T-helper 1 cell treated with Interleukin-12 subunit alpha and Interleukin-12 subunit beta and Interleukin-4 antibody, amounts not matched to agents 30 ng/mL and 1 ng/mL, for 36 hours (primary cell): ENCODE results near the gene KHK. TPM values are rescaled to one million over a fixed set of nuclear protein-coding genes. Genes with fewer than 3 reads are reported as not detected.

Experiments used
- intact Hi-C: fragments of 100-400 bp; cut with micrococcal nuclease; formaldehyde crosslinking; loops from one replicate; pipeline ENCODE4 v1.15.1; 2024
- total RNA-seq: library from RNA; stranded (reverse); gene quantifications from 2 replicates; pipeline ENCODE4 v1.2.3, GENCODE V29; 2022

The KHK gene
- total RNA-seq, 1 donor from 2014 or later = 12.4 TPM

GRCh38 chr2:27143285-27143684, 56.7 kb downstream of the KHK start:
- intact Hi-C loops = no loop called here

- intact Hi-C loops = no loop called here
Measured at GRCh38 chr2:27145682-27146081, 59.1 kb downstream of the KHK start.

GRCh38 chr2:27147935-27148334, 61.4 kb downstream of the KHK start:
- intact Hi-C loops = no loop called here

GRCh38 chr2:27148801-27149439, 62.3 kb downstream of the KHK start, which contains the start of gene TCF23:
TSS of gene TCF23 (plus strand) at chr2:27149004. CDS start at chr2:27149134, 130 bp downstream.
- intact Hi-C loops = no loop called here

GRCh38 chr2:27149570-27150405, 63.2 kb downstream of the KHK start:
- intact Hi-C loops = no loop called here

Other genes starting within 250 kb of the KHK start
- 0.05 and 0.10 TPM in 2 replicates for gene DPYSL5, start 238.6 kb upstream of the KHK start, total RNA-seq
- 2.2 and 3.4 TPM in 2 replicates for gene MAPRE3, start 116.1 kb upstream of the KHK start, total RNA-seq
- gene TMEM214, start 53.8 kb upstream of the KHK start, total RNA-seq = 117 and 125 TPM in 2 replicates
- gene AGBL5, start 35.1 kb upstream of the KHK start, total RNA-seq = 11.1 and 14.2 TPM in 2 replicates
- 390 and 415 TPM in 2 replicates for gene OST4, start 15.1 kb upstream of the KHK start, total RNA-seq
- 1.4 and 1.7 TPM in 2 replicates for gene EMILIN1, start 8.2 kb upstream of the KHK start, total RNA-seq
- 3.5 and 3.9 TPM in 2 replicates for gene CGREF1, start 32.4 kb downstream of the KHK start, total RNA-seq
- 0.24 and 0.54 TPM in 2 replicates for gene ABHD1, start 37.0 kb downstream of the KHK start, total RNA-seq
- 81.2 and 82.7 TPM in 2 replicates for gene PREB, start 47.9 kb downstream of the KHK start, total RNA-seq
- not detected in 2 replicates for gene PRR30, start 52.6 kb downstream of the KHK start, total RNA-seq
- 0.05 TPM in 2 replicates for gene TCF23, start 62.2 kb downstream of the KHK start, total RNA-seq
- 77.9 and 80.9 TPM in 2 replicates for gene ATRAID, start 125.3 kb downstream of the KHK start, total RNA-seq
- 46.8 and 54.6 TPM in 2 replicates for gene SLC5A6, start 125.5 kb downstream of the KHK start, total RNA-seq
- 68.3 and 72.3 TPM in 2 replicates for gene CAD, start 130.6 kb downstream of the KHK start, total RNA-seq
- 0.64 and 0.68 TPM in 2 replicates for gene SLC30A3, start 176.3 kb downstream of the KHK start, total RNA-seq
- gene DNAJC5G, start 188.7 kb downstream of the KHK start, total RNA-seq = not detected in 2 replicates
- 0.10 TPM in 1 of 2 replicates, not detected in the other for gene TRIM54, start 195.7 kb downstream of the KHK start, total RNA-seq
- 1.6 and 2.6 TPM in 2 replicates for gene UCN, start 221.7 kb downstream of the KHK start, total RNA-seq
- gene MPV17, start 236.3 kb downstream of the KHK start, total RNA-seq = 97.0 and 105 TPM in 2 replicates